ENCODE results near the gene VWCE.

VWCE gene

GRCh38 chr11:61327669-61328071 lies 32.6 kb upstream of the VWCE start:
- TF ChIP-seq ZFX (IDR thresholded peaks at IDR 0.05; ENCODE audit: borderline replicate concordance) (no peak), CTCF (IDR thresholded peaks at IDR 0.05) (no peak)
- no peak overlapping the region for H3K27ac ChIP-seq

- TF ChIP-seq ZFX (IDR thresholded peaks at IDR 0.05; ENCODE audit: borderline replicate concordance) (no peak), CTCF (IDR thresholded peaks at IDR 0.05) (no peak)
- H3K27ac ChIP-seq: no peak overlapping the region
Measured at GRCh38 chr11:61325649-61326414, 30.7 kb upstream of the VWCE start.

- TF ChIP-seq CTCF (IDR thresholded peaks at IDR 0.05) (no peak), ZFX (IDR thresholded peaks at IDR 0.05; ENCODE audit: borderline replicate concordance) (no peak)
- no peak overlapping the region for H3K27ac ChIP-seq
Measured at GRCh38 chr11:61315260-61315659, 20.1 kb upstream of the VWCE start.

- H3K27ac ChIP-seq: no peak overlapping the region
- no peak for TF ChIP-seq CTCF (IDR thresholded peaks at IDR 0.05)
- TF ChIP-seq ZFX (IDR thresholded peaks at IDR 0.05; ENCODE audit: borderline replicate concordance): no peak
Measured at GRCh38 chr11:61310749-61311148, 15.6 kb upstream of the VWCE start.

- no peak for TF ChIP-seq ZFX (IDR thresholded peaks at IDR 0.05; ENCODE audit: borderline replicate concordance)
- TF ChIP-seq CTCF (IDR thresholded peaks at IDR 0.05): no peak
- no peak overlapping the region for H3K27ac ChIP-seq
Measured at GRCh38 chr11:61309739-61310138, 14.6 kb upstream of the VWCE start.

- H3K27ac ChIP-seq: no peak overlapping the region
- TF ChIP-seq CTCF (IDR thresholded peaks at IDR 0.05): no peak
- no peak for TF ChIP-seq ZFX (IDR thresholded peaks at IDR 0.05; ENCODE audit: borderline replicate concordance)
Measured at GRCh38 chr11:61309141-61309540, 14.0 kb upstream of the VWCE start.

- H3K27ac ChIP-seq: no peak overlapping the region
- TF ChIP-seq CTCF (IDR thresholded peaks at IDR 0.05) (no peak), ZFX (IDR thresholded peaks at IDR 0.05; ENCODE audit: borderline replicate concordance) (no peak)
Measured at GRCh38 chr11:61307354-61307753, 12.2 kb upstream of the VWCE start.
